ENCODE data around the gene BANP. TPM values are rescaled to one million over a fixed set of nuclear protein-coding genes. Genes with fewer than 3 reads are reported as not detected.
A peak's percentile ranks its signal among the peaks of the same experiment; 100 is the strongest.

Gene BANP
- polyA plus RNA-seq, 4 donors, result 10.5 to 15.7 (median 11.6) TPM

DNA sequence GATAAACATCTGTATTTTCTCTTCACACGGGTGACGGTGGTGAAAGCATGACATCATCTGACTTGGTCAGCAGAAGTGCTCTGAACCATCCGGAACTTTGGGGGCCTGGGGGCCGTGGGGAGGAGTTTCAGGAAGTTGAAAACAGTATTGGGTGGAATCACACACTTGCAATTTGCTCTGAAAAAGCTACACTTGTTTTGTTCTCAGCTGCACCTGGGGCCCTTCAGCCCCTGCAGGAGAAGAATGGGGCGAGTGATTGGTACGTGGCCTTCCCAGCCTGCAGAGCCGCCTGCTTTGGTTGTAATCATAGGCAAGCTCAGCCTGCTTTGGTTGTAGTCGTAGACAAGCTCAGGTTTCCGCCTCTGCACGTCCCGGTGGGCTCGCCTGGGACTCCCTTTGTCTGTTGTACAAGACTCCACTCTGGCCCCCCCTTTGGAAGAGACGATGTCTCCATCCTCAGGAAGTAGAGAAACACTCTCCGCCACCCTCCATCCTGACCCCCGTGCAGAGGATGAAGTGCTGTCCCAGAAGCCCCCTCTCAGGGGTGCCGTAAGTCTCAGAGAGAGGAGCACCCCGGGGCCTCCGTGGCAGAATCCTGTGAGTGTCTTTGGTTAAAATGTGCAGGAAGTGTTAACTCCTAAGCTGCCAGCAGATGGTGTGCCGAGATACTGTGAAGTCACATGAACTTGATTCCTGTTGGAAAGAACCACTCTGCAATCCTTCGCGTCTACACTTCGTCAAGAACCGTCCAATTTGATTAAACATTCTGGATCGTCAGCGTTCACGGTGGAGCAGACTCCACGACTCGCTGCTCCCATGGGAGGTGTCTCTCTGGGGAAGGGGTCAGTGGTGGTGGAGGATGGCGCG lies 5.4 kb downstream of the BANP start:
- DNase-seq (peak; percentile 31 to 48), FAIRE-seq (no peak)
- no peaks in the 10 kb centered on the region for H3K27me3 ChIP-seq (ENCODE audit: control insufficient read depth in 3 of 3, insufficient read depth in 3 of 3, low read length in 3 of 3)
- peaks cover 0 to 49% (median 0%) of the 10 kb centered on the region in 3 donors for H3K36me3 ChIP-seq (ENCODE audit: control insufficient read depth in 3 of 3, insufficient read depth in 2 of 3, low read depth in 1 of 3, low read length in 3 of 3)
- no peak overlapping the region for H3K4me3 ChIP-seq (ENCODE audit: low read depth in 1 of 3, low read length in 3 of 3)
- peak overlapping the region; percentile 1 to 89 (median 48) for H3K27ac ChIP-seq (ENCODE audit: low read depth in 1 of 3, low read length in 2 of 3)
- H3K9me3 ChIP-seq (ENCODE audit: control insufficient read depth in 2 of 2, insufficient read depth in 1 of 2, low read depth in 1 of 2, low read length in 1 of 2), result no peaks in the 10 kb centered on the region
- H3K4me1 ChIP-seq (ENCODE audit: control insufficient read depth in 3 of 3, insufficient read depth in 2 of 3, low read depth in 1 of 3, low read length in 2 of 3), result peaks cover 5 to 11% (median 5%) of the 10 kb centered on the region in 3 donors
- 43 to 71% (median 59%) methylated on average over 30 of the region's 30 CpGs for WGBS, 3 donors

DNA sequence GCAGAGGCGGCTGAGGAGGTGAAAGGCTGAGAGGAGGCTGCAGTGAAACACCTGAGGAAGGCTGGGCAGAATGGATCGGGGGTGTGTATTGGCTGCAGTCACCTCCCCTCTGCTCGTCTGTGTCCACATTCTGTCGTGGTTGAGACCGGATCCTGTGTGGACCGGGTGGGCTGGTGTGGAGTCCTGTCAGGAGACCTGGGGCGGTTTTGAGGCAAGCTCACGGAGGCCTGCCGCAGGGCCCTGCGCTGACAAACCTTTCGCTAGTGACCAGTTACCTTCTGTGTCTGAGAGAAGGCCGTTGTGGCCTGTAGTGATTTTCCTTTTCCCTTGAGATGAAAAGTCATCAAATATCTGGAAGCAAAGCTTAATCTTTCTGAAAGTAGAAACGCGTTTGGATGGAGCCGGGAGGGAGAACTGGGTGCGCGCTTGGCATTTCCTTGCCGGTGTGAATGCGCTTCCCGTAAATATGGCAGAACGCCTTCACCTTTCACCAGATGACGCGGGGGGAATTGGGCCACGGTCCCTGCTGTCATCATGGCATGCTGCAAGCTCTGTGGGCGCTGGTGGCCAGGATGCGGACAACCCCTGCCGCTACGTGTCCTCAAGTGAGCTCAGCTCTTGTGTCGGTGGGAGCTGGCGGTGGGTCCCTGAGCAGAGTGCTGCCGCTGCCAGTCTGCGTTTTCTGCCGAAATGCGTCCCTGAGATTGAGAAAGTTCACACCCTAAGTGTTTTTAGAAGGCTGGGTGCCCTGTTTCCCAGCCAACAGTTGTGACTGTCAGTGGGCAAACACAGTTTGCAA lies 6.3 kb downstream of the BANP start:
- H3K27ac ChIP-seq (ENCODE audit: low read depth in 1 of 3, low read length in 2 of 3), result peak overlapping the region in 1 of 3 donors; percentile 89

DNA sequence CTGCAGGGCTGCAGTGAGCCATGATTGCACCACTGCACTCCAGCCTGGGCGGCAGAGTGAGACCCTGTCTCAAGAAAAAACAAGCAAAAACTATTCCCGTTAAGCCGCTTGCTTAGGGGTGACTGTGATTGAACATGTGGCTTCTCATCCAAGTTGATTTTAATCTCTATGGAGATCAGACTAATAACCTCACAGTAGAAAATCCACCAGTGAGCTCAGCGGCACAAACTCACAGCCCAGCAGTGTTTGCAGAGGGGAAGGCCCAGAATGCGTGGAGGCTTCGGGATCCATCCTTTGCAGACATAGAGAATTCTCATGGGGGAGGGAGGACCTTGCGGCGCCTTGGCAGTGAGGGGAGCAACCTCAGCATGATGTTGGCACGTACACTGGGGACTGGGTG lies 7.4 kb downstream of the BANP start:
- no peaks in the 10 kb centered on the region for H3K27me3 ChIP-seq (ENCODE audit: control insufficient read depth in 3 of 3, insufficient read depth in 3 of 3, low read length in 3 of 3)
- FAIRE-seq, result no peak
- no peak for DNase-seq
- H3K27ac ChIP-seq (ENCODE audit: low read depth in 1 of 3, low read length in 2 of 3), result no peak overlapping the region
- peaks cover 0 to 51% (median 0%) of the 10 kb centered on the region in 3 donors for H3K36me3 ChIP-seq (ENCODE audit: control insufficient read depth in 3 of 3, insufficient read depth in 2 of 3, low read depth in 1 of 3, low read length in 3 of 3)
- H3K9me3 ChIP-seq (ENCODE audit: control insufficient read depth in 2 of 2, insufficient read depth in 1 of 2, low read depth in 1 of 2, low read length in 1 of 2), result no peaks in the 10 kb centered on the region
- WGBS, 3 donors, result 87 to 95% (median 94%) methylated on average over 9 of the region's 9 CpGs
- H3K4me3 ChIP-seq (ENCODE audit: low read depth in 1 of 3, low read length in 3 of 3), result no peak overlapping the region
- H3K4me1 ChIP-seq (ENCODE audit: control insufficient read depth in 3 of 3, insufficient read depth in 2 of 3, low read depth in 1 of 3, low read length in 2 of 3), result peaks cover 0 to 11% (median 0%) of the 10 kb centered on the region in 3 donors

More for the DNA sequence above, 6.3 kb downstream of the BANP start:
- Histone ChIP-seq H3K4me1 (ENCODE audit: control insufficient read depth in 3 of 3, insufficient read depth in 2 of 3, low read depth in 1 of 3, low read length in 2 of 3) (peaks cover 2 to 11% (median 4%) of the 10 kb centered on the region in 3 donors), H3K4me3 (ENCODE audit: low read depth in 1 of 3, low read length in 3 of 3) (no peak overlapping the region), H3K9me3 (ENCODE audit: control insufficient read depth in 2 of 2, insufficient read depth in 1 of 2, low read depth in 1 of 2, low read length in 1 of 2) (no peaks in the 10 kb centered on the region), H3K36me3 (ENCODE audit: control insufficient read depth in 3 of 3, insufficient read depth in 2 of 3, low read depth in 1 of 3, low read length in 3 of 3) (peaks cover 0 to 51% (median 0%) of the 10 kb centered on the region in 3 donors), H3K27me3 (ENCODE audit: control insufficient read depth in 3 of 3, insufficient read depth in 3 of 3, low read length in 3 of 3) (no peaks in the 10 kb centered on the region)
- no peak for FAIRE-seq
- no peak for DNase-seq
- 94% methylated on average over 34 of the region's 34 CpGs for WGBS, 3 donors

DNA sequence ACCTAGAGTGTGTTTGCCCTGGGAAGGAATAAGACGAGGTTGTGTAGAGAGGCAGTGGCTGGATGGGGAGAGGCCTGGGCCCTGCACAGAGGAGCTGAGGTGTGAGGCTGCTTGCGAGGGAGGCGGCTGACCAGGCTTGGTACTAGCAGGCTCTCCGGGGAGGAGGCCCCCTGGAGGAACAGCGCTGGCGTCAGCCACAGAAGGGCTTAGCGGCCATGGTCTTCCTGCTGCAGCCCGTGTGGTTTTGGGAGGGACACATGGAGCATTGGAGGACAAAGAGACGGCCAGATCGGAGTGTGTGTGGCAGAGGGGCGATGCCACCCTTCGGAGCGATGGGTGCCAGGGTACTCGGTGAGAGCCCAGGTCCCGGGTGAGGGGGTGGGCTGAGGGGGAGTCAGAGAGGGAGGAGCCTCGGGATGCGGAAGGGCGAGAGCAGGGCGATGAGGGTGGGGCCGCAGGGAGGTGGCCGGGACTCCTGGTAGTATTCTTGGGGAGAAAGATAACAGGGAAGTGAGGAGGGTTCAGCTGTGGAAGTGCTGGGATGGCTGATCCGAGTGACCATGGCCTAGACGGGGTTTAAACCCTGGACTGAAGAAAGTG lies 8.3 kb downstream of the BANP start:
- H3K4me1 ChIP-seq (ENCODE audit: control insufficient read depth in 3 of 3, insufficient read depth in 2 of 3, low read depth in 1 of 3, low read length in 2 of 3), result peaks cover 0 to 11% (median 0%) of the 10 kb centered on the region in 3 donors
- no peaks in the 10 kb centered on the region for H3K9me3 ChIP-seq (ENCODE audit: control insufficient read depth in 2 of 2, insufficient read depth in 1 of 2, low read depth in 1 of 2, low read length in 1 of 2)
- H3K4me3 ChIP-seq (ENCODE audit: low read depth in 1 of 3, low read length in 3 of 3), result no peak overlapping the region
- no peak for FAIRE-seq
- H3K27ac ChIP-seq (ENCODE audit: low read depth in 1 of 3, low read length in 2 of 3), result no peak overlapping the region
- H3K27me3 ChIP-seq (ENCODE audit: control insufficient read depth in 3 of 3, insufficient read depth in 3 of 3, low read length in 3 of 3), result no peaks in the 10 kb centered on the region
- peaks cover 0 to 49% (median 0%) of the 10 kb centered on the region in 3 donors for H3K36me3 ChIP-seq (ENCODE audit: control insufficient read depth in 3 of 3, insufficient read depth in 2 of 3, low read depth in 1 of 3, low read length in 3 of 3)
- 80 to 90% (median 88%) methylated on average over 23 of the region's 23 CpGs for WGBS, 3 donors
- DNase-seq, result no peak

DNA sequence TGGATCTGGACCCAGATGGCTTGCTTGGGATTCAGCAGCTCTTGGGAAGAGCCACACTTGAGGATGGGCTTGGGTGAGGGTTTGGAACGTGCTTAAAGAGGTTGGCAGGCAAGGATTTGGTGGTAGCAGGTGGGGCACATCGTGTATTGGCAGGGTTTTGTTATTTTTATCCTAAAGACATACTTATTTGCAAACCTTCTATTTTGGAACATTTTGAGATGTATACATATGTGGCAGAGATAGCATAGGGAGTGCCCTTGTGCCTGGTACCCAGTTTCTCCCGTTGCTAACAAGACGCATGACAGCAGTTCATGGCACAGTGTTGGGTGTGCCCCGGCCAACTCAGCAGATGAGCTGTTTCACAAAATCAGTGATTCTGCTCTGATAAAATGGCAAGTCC lies 9.1 kb downstream of the BANP start:
- DNase-seq, result no peak
- no peak for FAIRE-seq
- Histone ChIP-seq H3K27me3 (ENCODE audit: control insufficient read depth in 3 of 3, insufficient read depth in 3 of 3, low read length in 3 of 3) (no peaks in the 10 kb centered on the region), H3K4me1 (ENCODE audit: control insufficient read depth in 3 of 3, insufficient read depth in 2 of 3, low read depth in 1 of 3, low read length in 2 of 3) (peaks cover 0 to 11% (median 0%) of the 10 kb centered on the region in 3 donors), H3K4me3 (ENCODE audit: low read depth in 1 of 3, low read length in 3 of 3) (no peak overlapping the region), H3K36me3 (ENCODE audit: control insufficient read depth in 3 of 3, insufficient read depth in 2 of 3, low read depth in 1 of 3, low read length in 3 of 3) (peaks cover 0 to 46% (median 0%) of the 10 kb centered on the region in 3 donors), H3K27ac (ENCODE audit: low read depth in 1 of 3, low read length in 2 of 3) (no peak overlapping the region), H3K9me3 (ENCODE audit: control insufficient read depth in 2 of 2, insufficient read depth in 1 of 2, low read depth in 1 of 2, low read length in 1 of 2) (no peaks in the 10 kb centered on the region)
- 81 to 87% (median 86%) methylated on average over 5 of the region's 5 CpGs for WGBS, 3 donors

DNA sequence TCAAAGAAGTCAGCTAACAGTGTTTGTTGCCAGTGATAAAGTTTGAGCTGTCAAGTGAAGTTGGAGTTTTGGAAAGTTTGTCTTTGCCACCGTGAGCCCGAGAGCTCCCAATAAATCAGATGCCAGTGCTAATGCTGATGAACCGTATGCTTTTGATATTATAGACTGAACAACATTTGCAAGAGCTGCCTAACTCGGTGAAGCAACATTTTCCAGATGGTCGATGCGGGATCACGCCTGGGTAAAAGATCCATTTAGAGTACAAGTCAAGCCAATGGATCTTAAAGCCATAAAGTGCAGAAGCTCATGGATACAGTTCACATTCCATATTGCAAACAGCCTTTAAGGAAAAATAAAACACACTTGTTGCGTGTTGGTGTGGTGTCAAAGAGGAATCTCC lies 9.6 kb downstream of the BANP start:
- FAIRE-seq, result no peak
- 85 to 95% (median 93%) methylated on average over 8 of the region's 8 CpGs for WGBS, 3 donors

DNA sequence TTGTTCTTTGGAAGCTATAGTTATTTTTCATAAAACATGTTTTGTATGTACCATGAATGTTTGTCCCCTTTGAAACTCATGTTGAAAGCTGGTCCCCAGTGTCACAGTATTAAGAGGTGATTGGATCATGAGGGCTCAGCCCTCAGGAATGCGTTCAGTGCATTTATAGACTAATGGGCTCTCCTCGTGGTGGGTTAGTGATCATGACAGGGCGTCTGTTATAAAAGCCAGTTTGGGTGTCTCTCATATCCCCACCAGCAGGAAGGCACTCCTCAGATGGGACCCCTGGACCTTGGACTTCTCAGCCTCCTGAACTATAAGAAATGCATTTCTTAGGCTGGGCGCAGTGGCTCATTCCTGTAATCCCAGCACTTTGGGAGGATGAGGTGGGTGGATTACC lies 10.4 kb downstream of the BANP start:
- H3K27ac ChIP-seq (ENCODE audit: low read depth in 1 of 3, low read length in 2 of 3), result no peak overlapping the region
- DNase-seq (peak in 1 of 2 donors; percentile 48), FAIRE-seq (no peak)
- peaks cover 0 to 39% (median 0%) of the 10 kb centered on the region in 3 donors for H3K36me3 ChIP-seq (ENCODE audit: control insufficient read depth in 3 of 3, insufficient read depth in 2 of 3, low read depth in 1 of 3, low read length in 3 of 3)
- no peaks in the 10 kb centered on the region for H3K9me3 ChIP-seq (ENCODE audit: control insufficient read depth in 2 of 2, insufficient read depth in 1 of 2, low read depth in 1 of 2, low read length in 1 of 2)
- no peaks in the 10 kb centered on the region for H3K27me3 ChIP-seq (ENCODE audit: control insufficient read depth in 3 of 3, insufficient read depth in 3 of 3, low read length in 3 of 3)
- WGBS, 3 donors, result 48 to 74% (median 53%) methylated on average over 4 of the region's 4 CpGs
- no peak overlapping the region for H3K4me3 ChIP-seq (ENCODE audit: low read depth in 1 of 3, low read length in 3 of 3)
- H3K4me1 ChIP-seq (ENCODE audit: control insufficient read depth in 3 of 3, insufficient read depth in 2 of 3, low read depth in 1 of 3, low read length in 2 of 3), result peaks cover 0 to 6% (median 4%) of the 10 kb centered on the region in 3 donors

More for the DNA sequence above, 9.6 kb downstream of the BANP start:
- H3K36me3 ChIP-seq (ENCODE audit: control insufficient read depth in 3 of 3, insufficient read depth in 2 of 3, low read depth in 1 of 3, low read length in 3 of 3), result peaks cover 0 to 43% (median 0%) of the 10 kb centered on the region in 3 donors
- DNase-seq, result no peak
- H3K4me3 ChIP-seq (ENCODE audit: low read depth in 1 of 3, low read length in 3 of 3), result no peak overlapping the region
- H3K27ac ChIP-seq (ENCODE audit: low read depth in 1 of 3, low read length in 2 of 3), result no peak overlapping the region
- H3K4me1 ChIP-seq (ENCODE audit: control insufficient read depth in 3 of 3, insufficient read depth in 2 of 3, low read depth in 1 of 3, low read length in 2 of 3), result peaks cover 0 to 9% (median 0%) of the 10 kb centered on the region in 3 donors
- no peaks in the 10 kb centered on the region for H3K9me3 ChIP-seq (ENCODE audit: control insufficient read depth in 2 of 2, insufficient read depth in 1 of 2, low read depth in 1 of 2, low read length in 1 of 2)
- H3K27me3 ChIP-seq (ENCODE audit: control insufficient read depth in 3 of 3, insufficient read depth in 3 of 3, low read length in 3 of 3), result no peaks in the 10 kb centered on the region

DNA sequence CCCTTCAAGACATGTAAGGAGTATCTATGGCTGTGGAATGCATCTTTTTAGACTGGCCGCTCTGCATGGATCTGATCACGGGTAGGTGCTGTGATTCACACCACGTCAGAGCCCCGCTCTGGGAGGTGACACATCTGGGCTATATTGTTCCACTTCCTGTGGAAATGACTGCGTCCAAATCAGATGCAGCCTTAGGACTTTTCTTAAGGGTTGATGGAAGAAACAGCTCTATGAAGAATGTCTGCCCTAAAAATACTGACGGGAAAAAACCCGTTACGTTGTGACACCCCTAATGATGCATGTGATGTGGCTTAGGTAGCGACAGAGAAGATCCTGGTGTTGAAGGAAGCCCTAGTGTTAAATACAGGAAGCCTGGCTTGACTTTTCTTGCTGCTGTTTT lies 12.2 kb downstream of the BANP start:
- FAIRE-seq, result no peak
- H3K9me3 ChIP-seq (ENCODE audit: control insufficient read depth in 2 of 2, insufficient read depth in 1 of 2, low read depth in 1 of 2, low read length in 1 of 2), result no peaks in the 10 kb centered on the region
- H3K4me1 ChIP-seq (ENCODE audit: control insufficient read depth in 3 of 3, insufficient read depth in 2 of 3, low read depth in 1 of 3, low read length in 2 of 3), result peaks cover 0 to 10% (median 4%) of the 10 kb centered on the region in 3 donors
- H3K36me3 ChIP-seq (ENCODE audit: control insufficient read depth in 3 of 3, insufficient read depth in 2 of 3, low read depth in 1 of 3, low read length in 3 of 3), result peaks cover 0 to 23% (median 0%) of the 10 kb centered on the region in 3 donors
- H3K27me3 ChIP-seq (ENCODE audit: control insufficient read depth in 3 of 3, insufficient read depth in 3 of 3, low read length in 3 of 3), result no peaks in the 10 kb centered on the region
- H3K4me3 ChIP-seq (ENCODE audit: low read depth in 1 of 3, low read length in 3 of 3), result no peak overlapping the region
- WGBS, 3 donors, result 57 to 88% (median 71%) methylated on average over 9 of the region's 9 CpGs
- DNase-seq, result no peak
- H3K27ac ChIP-seq (ENCODE audit: low read depth in 1 of 3, low read length in 2 of 3), result peak overlapping the region in 2 of 3 donors; percentile 24 to 32
